Mesendoderm (in vitro differentiated cells): ENCODE results near the gene SUGCT.

Experiments used
- DNase-seq: peaks from one replicate; pipeline ENCODE4 v3.0.0; 2013
- H2AK5ac ChIP-seq: 2 replicates; pipeline ENCODE4 v1.6.1; 2013; ENCODE audit warnings: low read length, inconsistent platforms
- H2BK120ac ChIP-seq: 2 replicates; pipeline ENCODE4 v1.6.1; 2013; ENCODE audit warnings: low read depth, mild to moderate bottlenecking, low read length, moderate library complexity, mixed read lengths
- H2BK15ac ChIP-seq: replicated peaks from 2 replicates; pipeline ENCODE4 v1.6.1; 2013; ENCODE audit warnings: low read depth, mild to moderate bottlenecking, moderate library complexity
- H2BK5ac ChIP-seq: 2 replicates; pipeline ENCODE4 v1.6.1; 2013; ENCODE audit warnings: low read length, inconsistent platforms
- H3K18ac ChIP-seq: 2 replicates; pipeline ENCODE4 v1.6.1; 2013; ENCODE audit warnings: mild to moderate bottlenecking, low read length, mixed read lengths
- H3K23ac ChIP-seq: one replicate; pipeline ENCODE4 v1.6.1; 2013; ENCODE audit warnings: low read length
- H3K27ac ChIP-seq: 2 replicates; pipeline ENCODE4 v1.5.1; 2013; ENCODE audit warnings: low read depth, mild to moderate bottlenecking, inconsistent platforms, low read length, moderate library complexity
- H3K27me3 ChIP-seq: 2 replicates; pipeline ENCODE4 v1.6.1; 2013; ENCODE audit warnings: low read length, control low read depth, mild to moderate bottlenecking, inconsistent platforms; ENCODE audit not compliant: insufficient read depth, poor library complexity
- H3K36me3 ChIP-seq: 2 replicates; pipeline ENCODE4 v1.6.1; 2013; ENCODE audit warnings: low read length, inconsistent platforms; ENCODE audit not compliant: control insufficient read depth, insufficient read depth
- H3K4ac ChIP-seq: one replicate; pipeline ENCODE4 v1.6.1; 2013; ENCODE audit warnings: low read depth, mild to moderate bottlenecking, low read length, moderate library complexity
- H3K4me1 ChIP-seq: 2 replicates; pipeline ENCODE4 v1.6.1; 2013; ENCODE audit warnings: low read depth, low read length, inconsistent platforms; ENCODE audit not compliant: control insufficient read depth
- H3K4me2 ChIP-seq: 2 replicates; pipeline ENCODE4 v1.6.1; 2013; ENCODE audit warnings: low read length
- H3K4me3 ChIP-seq: 2 replicates; pipeline ENCODE4 v1.5.1; 2013; ENCODE audit warnings: mild to moderate bottlenecking, low read length
- H3K56ac ChIP-seq: one replicate; pipeline ENCODE4 v1.6.1; 2013; ENCODE audit warnings: low read length
- H3K79me1 ChIP-seq: 2 replicates; pipeline ENCODE4 v1.6.1; 2013; ENCODE audit warnings: low read length, inconsistent platforms
- H3K79me2 ChIP-seq: 2 replicates; pipeline ENCODE4 v1.6.1; 2013; ENCODE audit warnings: mild to moderate bottlenecking, low read length; ENCODE audit not compliant: control insufficient read depth, insufficient read depth
- H3K9ac ChIP-seq: 2 replicates; pipeline ENCODE4 v1.6.1; 2013; ENCODE audit warnings: low read length, inconsistent platforms
- H4K5ac ChIP-seq: one replicate; pipeline ENCODE4 v1.6.1; 2013; ENCODE audit warnings: low read length
- H4K8ac ChIP-seq: one replicate; pipeline ENCODE4 v1.6.1; 2013; ENCODE audit warnings: low read depth, mild to moderate bottlenecking, control low read depth, low read length, moderate library complexity
- WGBS: extraction: QIAGEN DNeasy Blood & Tissue Kit; methylation state at CpG from one replicate; pipeline ENCODE4 v1.1.7; 2013; ENCODE audit warnings: low lambda C conversion rate, missing lambda C conversion rate; ENCODE audit not compliant: insufficient coverage; ENCODE audit errors: extremely low coverage; 5-methylcytosine and 5-hydroxymethylcytosine counted together

Gene SUGCT

DNA sequence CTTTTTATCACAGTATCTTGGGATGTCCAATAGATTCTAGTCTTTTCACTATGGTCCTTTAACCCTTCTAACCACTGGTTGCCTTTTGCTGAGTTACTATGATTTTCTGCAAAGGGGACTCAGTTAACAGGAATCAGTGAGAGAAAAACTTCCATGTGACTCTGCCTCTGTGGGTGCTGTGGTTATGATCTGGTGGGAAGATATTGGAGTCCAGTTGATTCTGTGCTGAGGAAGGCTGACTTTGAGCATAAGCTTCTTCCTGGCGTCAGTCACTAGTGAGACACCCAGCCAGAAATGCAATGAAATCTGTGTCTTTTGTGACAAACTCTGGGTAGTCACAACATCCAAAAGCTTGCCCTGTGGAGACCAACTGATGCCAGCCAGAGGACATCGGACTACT is 648.0 kb downstream of the SUGCT start:
- no peaks in the 10 kb centered on the region for H3K79me2 ChIP-seq
- H2BK5ac ChIP-seq: no peak overlapping the region
- H3K27me3 ChIP-seq: no peaks in the 10 kb centered on the region
- no peak overlapping the region for H3K9ac ChIP-seq
- H3K4ac ChIP-seq: no peak overlapping the region
- no peak overlapping the region for H4K8ac ChIP-seq
- no peak overlapping the region for H3K18ac ChIP-seq
- no peaks in the 10 kb centered on the region for H3K4me1 ChIP-seq
- H2BK120ac ChIP-seq: no peak overlapping the region
- DNase-seq: no peak
- H3K23ac ChIP-seq: no peak overlapping the region
- no peaks in the 10 kb centered on the region for H3K36me3 ChIP-seq
- H3K27ac ChIP-seq: no peak overlapping the region
- no peak overlapping the region for H2BK15ac ChIP-seq
- H3K56ac ChIP-seq: no peak overlapping the region
- no peak overlapping the region for H3K4me3 ChIP-seq
- no peak overlapping the region for H3K4me2 ChIP-seq
- H4K5ac ChIP-seq: no peak overlapping the region
- WGBS: no CpG with 5 or more reads among the region's 2 CpGs
- no peaks in the 10 kb centered on the region for H3K79me1 ChIP-seq
- no peak overlapping the region for H2AK5ac ChIP-seq

DNA sequence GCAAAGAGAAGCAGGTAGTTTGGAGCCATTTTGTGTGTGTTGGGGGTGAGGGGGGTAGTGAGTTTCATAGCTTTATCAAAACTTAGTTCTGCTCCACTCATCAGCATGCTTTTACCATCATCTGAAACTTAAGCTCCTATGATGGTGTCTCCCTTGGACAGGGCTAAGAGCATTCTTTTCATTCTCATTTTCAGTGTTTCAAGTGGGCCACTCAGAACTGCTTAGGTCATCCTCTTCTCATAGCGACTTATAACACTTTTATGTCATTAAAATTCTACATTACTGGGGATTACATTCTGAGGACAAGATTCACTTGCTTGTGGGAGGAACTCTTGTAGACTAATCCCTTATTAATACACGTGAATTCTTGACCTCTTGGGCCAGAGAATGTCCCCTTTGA is 649.4 kb downstream of the SUGCT start:
- H2AK5ac ChIP-seq: no peak overlapping the region
- WGBS: no CpG with 5 or more reads among the region's 2 CpGs
- H3K4me1 ChIP-seq: no peaks in the 10 kb centered on the region
- H3K18ac ChIP-seq: no peak overlapping the region
- no peaks in the 10 kb centered on the region for H3K36me3 ChIP-seq
- H2BK15ac ChIP-seq: no peak overlapping the region
- H3K27me3 ChIP-seq: no peaks in the 10 kb centered on the region
- no peak overlapping the region for H2BK120ac ChIP-seq
- H3K56ac ChIP-seq: no peak overlapping the region
- no peaks in the 10 kb centered on the region for H3K79me2 ChIP-seq
- no peak overlapping the region for H3K4ac ChIP-seq
- no peaks in the 10 kb centered on the region for H3K79me1 ChIP-seq
- H3K23ac ChIP-seq: no peak overlapping the region
- no peak overlapping the region for H2BK5ac ChIP-seq
- H3K4me3 ChIP-seq: no peak overlapping the region
- H3K4me2 ChIP-seq: no peak overlapping the region
- no peak overlapping the region for H3K27ac ChIP-seq
- no peak overlapping the region for H4K5ac ChIP-seq
- H3K9ac ChIP-seq: no peak overlapping the region
- DNase-seq: no peak
- no peak overlapping the region for H4K8ac ChIP-seq

- Histone ChIP-seq H3K79me2 (no peaks in the 10 kb centered on the region), H3K4me2 (no peak overlapping the region), H3K56ac (no peak overlapping the region), H3K23ac (no peak overlapping the region), H3K4me1 (no peaks in the 10 kb centered on the region), H3K9ac (no peak overlapping the region), H3K36me3 (no peaks in the 10 kb centered on the region), H3K27ac (no peak overlapping the region), H2AK5ac (no peak overlapping the region), H3K18ac (no peak overlapping the region), H3K27me3 (no peaks in the 10 kb centered on the region), H2BK15ac (no peak overlapping the region), H4K5ac (no peak overlapping the region), H2BK120ac (no peak overlapping the region), H3K4me3 (no peak overlapping the region), H3K79me1 (no peaks in the 10 kb centered on the region), H3K4ac (no peak overlapping the region), H4K8ac (no peak overlapping the region), H2BK5ac (no peak overlapping the region)
- DNase-seq: no peak
- no CpG with 5 or more reads among the region's 1 CpG for WGBS
Measured at GRCh38 chr7:40786909-40787308, 652.1 kb downstream of the SUGCT start.

- H3K4me3 ChIP-seq: no peak overlapping the region
- no peak overlapping the region for H4K8ac ChIP-seq
- H4K5ac ChIP-seq: no peak overlapping the region
- DNase-seq: no peak
- H3K9ac ChIP-seq: no peak overlapping the region
- H3K4me2 ChIP-seq: no peak overlapping the region
- no peak overlapping the region for H3K4ac ChIP-seq
- no peaks in the 10 kb centered on the region for H3K79me2 ChIP-seq
- no peaks in the 10 kb centered on the region for H3K27me3 ChIP-seq
- WGBS: no CpG with 5 or more reads among the region's 3 CpGs
- no peaks in the 10 kb centered on the region for H3K36me3 ChIP-seq
- H3K4me1 ChIP-seq: no peaks in the 10 kb centered on the region
- no peak overlapping the region for H2BK120ac ChIP-seq
- no peak overlapping the region for H3K27ac ChIP-seq
- no peak overlapping the region for H2BK15ac ChIP-seq
- no peaks in the 10 kb centered on the region for H3K79me1 ChIP-seq
- H3K56ac ChIP-seq: no peak overlapping the region
- H3K18ac ChIP-seq: no peak overlapping the region
- H2AK5ac ChIP-seq: no peak overlapping the region
- no peak overlapping the region for H2BK5ac ChIP-seq
- no peak overlapping the region for H3K23ac ChIP-seq
Measured at GRCh38 chr7:40793132-40793531, 658.3 kb downstream of the SUGCT start.

DNA sequence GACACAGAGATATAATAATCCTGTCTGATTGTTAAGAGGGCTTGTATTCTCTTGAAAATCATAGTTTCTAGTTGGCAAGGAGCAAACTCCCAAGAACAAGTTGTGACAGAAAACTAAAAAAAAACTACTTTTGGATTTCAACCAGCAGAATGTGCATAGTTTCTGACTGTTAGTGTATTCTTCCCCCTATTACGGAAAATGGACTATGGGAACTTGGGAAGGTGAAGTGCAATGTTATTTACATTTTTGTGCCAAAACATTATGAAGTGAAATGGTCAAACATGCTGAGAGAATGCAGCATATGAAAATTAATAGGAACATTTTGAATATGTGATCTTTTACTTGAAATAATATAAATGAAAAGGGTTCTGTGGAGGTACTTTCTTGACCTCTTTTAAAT is 660.8 kb downstream of the SUGCT start:
- Histone ChIP-seq H3K56ac (no peak overlapping the region), H3K79me2 (no peaks in the 10 kb centered on the region), H3K4me3 (no peak overlapping the region), H2AK5ac (no peak overlapping the region), H4K5ac (no peak overlapping the region), H3K4me1 (no peaks in the 10 kb centered on the region), H3K4me2 (no peak overlapping the region), H2BK5ac (no peak overlapping the region), H2BK120ac (no peak overlapping the region), H3K4ac (no peak overlapping the region), H2BK15ac (no peak overlapping the region), H3K27me3 (no peaks in the 10 kb centered on the region), H3K18ac (no peak overlapping the region), H4K8ac (no peak overlapping the region), H3K23ac (no peak overlapping the region), H3K27ac (no peak overlapping the region), H3K79me1 (no peaks in the 10 kb centered on the region), H3K9ac (no peak overlapping the region), H3K36me3 (no peaks in the 10 kb centered on the region)
- DNase-seq: no peak
- no CpG with 5 or more reads among the region's 1 CpG for WGBS

DNA sequence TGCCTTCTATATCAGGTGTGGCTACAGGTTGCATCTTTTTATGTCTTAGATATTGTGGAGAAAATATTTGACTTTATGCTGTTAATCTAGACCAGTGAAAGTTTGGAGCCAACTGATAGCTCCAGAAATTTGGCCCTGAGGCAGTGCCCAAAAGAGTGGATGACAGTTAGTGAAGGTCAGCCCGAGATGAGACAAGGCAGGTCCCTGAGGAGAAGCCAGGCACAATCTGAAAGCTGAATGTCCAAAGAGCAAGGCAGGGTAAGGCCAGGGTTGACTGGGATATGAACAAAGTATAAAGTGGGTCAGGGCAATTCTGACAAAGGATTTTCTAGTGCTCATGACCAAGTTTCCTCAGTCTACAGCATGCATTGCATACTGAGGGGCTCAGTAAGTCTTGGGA is 661.9 kb downstream of the SUGCT start:
- no peak overlapping the region for H3K56ac ChIP-seq
- no peak overlapping the region for H3K4ac ChIP-seq
- no peak overlapping the region for H3K4me3 ChIP-seq
- no peak overlapping the region for H3K4me2 ChIP-seq
- no peak overlapping the region for H4K8ac ChIP-seq
- no peak for DNase-seq
- H2AK5ac ChIP-seq: no peak overlapping the region
- no peaks in the 10 kb centered on the region for H3K79me2 ChIP-seq
- H3K79me1 ChIP-seq: no peaks in the 10 kb centered on the region
- H2BK5ac ChIP-seq: no peak overlapping the region
- no peaks in the 10 kb centered on the region for H3K4me1 ChIP-seq
- no peak overlapping the region for H2BK120ac ChIP-seq
- H3K9ac ChIP-seq: no peak overlapping the region
- H2BK15ac ChIP-seq: no peak overlapping the region
- H3K27ac ChIP-seq: no peak overlapping the region
- H3K27me3 ChIP-seq: no peaks in the 10 kb centered on the region
- H3K36me3 ChIP-seq: no peaks in the 10 kb centered on the region
- no peak overlapping the region for H4K5ac ChIP-seq
- no CpG with 5 or more reads among the region's 1 CpG for WGBS
- H3K18ac ChIP-seq: no peak overlapping the region
- H3K23ac ChIP-seq: no peak overlapping the region
